Measurements from ENCODE around the gene ZNF296.
"Not testable (repeated sequence)": the region's sequence is repeated elsewhere in the genome, so short reads cannot be mapped to it uniquely, and the experiment has no call there.

The ZNF296 gene

DNA sequence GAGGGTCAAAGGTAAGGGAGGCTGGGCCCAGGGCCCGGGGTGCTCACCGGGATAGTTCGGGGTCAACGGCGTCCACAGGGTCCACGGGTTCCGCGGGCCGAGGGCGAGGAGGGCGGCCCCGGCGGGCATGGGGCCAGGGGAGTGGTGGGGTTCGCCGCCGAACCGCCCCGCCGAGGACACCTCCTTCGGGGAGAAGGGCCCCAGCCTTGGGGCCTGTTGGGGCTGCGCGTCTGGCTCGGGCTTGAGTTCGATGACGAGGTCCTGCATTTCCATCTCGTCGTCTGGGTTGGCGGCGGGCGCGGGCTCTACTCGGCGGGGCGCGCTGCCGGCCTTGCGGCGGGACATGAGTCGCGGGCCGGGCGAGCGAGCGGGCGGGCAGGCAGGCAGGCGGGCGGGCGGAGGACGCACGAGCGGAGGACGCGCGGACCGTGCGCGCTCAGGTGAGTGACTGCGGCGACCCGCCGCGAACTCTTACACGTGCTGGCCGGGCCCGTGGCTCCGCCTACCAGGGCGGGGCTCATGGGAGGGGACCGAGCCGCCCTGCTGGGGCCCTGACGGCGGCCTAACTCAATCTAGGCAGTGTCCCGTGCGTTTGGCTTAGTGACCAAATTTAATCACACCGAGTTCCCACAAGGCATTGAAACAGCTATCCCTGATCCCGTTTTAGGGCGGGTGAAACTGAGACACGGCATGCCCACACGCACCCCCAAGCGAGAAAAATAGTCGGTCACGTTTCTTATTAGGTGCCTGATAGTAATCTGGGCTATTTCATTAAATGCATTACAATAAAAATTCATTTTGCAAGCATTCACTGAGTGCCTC is at the start of gene ZNF296:
Gene ZNF296 (minus strand): TSS at position 450 of the 822 bp plus-strand sequence. CDS start 105 bp downstream, at position 345.
- TF ChIP-seq, protein P1, sequence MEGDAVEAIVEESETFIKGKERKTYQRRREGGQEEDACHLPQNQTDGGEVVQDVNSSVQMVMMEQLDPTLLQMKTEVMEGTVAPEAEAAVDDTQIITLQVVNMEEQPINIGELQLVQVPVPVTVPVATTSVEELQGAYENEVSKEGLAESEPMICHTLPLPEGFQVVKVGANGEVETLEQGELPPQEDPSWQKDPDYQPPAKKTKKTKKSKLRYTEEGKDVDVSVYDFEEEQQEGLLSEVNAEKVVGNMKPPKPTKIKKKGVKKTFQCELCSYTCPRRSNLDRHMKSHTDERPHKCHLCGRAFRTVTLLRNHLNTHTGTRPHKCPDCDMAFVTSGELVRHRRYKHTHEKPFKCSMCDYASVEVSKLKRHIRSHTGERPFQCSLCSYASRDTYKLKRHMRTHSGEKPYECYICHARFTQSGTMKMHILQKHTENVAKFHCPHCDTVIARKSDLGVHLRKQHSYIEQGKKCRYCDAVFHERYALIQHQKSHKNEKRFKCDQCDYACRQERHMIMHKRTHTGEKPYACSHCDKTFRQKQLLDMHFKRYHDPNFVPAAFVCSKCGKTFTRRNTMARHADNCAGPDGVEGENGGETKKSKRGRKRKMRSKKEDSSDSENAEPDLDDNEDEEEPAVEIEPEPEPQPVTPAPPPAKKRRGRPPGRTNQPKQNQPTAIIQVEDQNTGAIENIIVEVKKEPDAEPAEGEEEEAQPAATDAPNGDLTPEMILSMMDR (IDR thresholded peaks at IDR 0.05; ENCODE audit: low read depth, low read length) = no peak
- peak within 1 kb of the TSS; percentile 40 for H3K4me3 ChIP-seq (ENCODE audit: low read depth, low read length)

DNA sequence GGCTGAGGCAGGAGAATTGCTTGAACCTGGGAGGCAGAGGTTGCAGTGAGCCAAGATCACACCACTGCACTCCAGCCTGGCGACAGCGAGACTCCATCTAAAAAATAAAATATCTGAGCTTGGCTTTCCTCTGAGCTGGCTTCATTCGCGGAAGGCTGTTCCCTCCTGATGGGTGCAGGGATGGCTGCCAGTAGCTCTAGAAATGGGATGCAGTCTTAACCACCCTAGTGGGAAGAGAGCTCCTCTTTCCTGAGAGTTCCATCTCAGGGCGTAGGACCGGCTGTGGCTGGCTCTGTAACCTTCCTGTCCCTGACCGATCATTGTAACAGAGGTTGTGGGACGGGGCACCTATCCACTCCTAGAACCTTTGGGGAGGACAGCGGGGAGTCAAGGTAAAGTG is 49.1 kb upstream of the ZNF296 start:
- TF ChIP-seq, protein P1 (IDR thresholded peaks at IDR 0.05; ENCODE audit: low read depth, low read length) = no peak
- H3K4me3 ChIP-seq (ENCODE audit: low read depth, low read length) = no peak overlapping the region

DNA sequence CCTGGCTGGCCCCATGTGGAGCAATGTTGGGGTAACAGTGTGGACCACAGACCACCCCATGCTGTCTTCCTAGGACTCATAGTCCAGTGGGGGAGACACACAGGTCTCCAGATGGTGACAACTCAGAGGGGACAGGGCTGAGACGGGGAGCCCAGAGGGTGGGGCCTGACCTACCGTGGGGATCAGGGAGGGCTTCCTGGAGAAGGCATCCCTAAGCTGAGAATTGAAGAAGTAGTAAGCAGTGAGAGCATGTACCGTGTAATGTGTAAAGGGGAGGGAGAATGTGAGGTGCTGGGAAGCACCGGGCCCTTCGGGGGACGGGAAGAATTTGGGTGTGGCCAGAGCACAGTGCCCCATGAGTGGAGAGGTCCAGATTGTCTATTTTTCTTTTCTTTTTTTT is 47.7 kb upstream of the ZNF296 start:
- H3K4me3 ChIP-seq (ENCODE audit: low read depth, low read length) = no peak overlapping the region
- TF ChIP-seq, protein P1 (IDR thresholded peaks at IDR 0.05; ENCODE audit: low read depth, low read length) = no peak

DNA sequence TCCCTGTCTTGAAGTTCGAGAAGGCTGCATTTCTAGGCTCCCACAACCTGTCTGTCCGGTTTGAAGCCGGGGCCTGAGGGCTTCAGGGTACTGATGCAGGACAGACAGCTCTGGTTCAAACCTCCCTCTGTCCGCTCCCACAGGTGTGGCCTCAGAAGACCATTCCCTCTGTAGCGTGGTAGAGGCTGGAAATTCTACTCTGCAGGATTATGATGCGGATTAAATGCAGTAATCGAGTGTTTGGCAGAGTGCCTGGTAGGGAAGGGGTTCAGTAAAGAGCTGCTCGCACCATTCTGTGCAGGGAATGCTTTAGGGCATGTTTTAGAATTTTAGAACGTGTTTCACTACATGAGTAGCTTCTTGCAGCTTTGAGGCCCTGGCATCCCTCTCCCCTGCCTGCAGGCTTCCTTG is 47.2 kb upstream of the ZNF296 start:
- TF ChIP-seq, protein P1 (IDR thresholded peaks at IDR 0.05; ENCODE audit: low read depth, low read length) = no peak
- no peak overlapping the region for H3K4me3 ChIP-seq (ENCODE audit: low read depth, low read length)

DNA sequence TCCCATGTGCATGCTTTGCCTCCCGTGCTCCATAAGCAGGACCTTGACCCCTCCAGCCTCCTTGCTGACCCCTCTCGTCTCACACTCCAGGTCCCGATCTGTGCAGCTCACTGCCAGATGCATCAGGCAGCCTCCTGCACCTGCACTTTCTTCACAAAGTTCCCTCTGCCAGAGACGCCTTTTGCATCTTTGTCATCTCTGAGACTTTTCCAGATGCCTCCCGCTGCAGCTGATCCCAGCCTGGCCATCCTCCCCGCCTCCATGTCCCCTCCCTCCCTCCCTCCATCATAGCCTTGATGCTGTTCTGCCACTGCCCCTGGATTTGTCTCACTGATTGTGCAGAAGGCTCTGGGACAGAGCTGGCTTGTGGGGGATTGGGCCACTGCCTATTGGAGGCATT is 46.6 kb upstream of the ZNF296 start:
- TF ChIP-seq, protein P1 (IDR thresholded peaks at IDR 0.05; ENCODE audit: low read depth, low read length) = no peak

DNA sequence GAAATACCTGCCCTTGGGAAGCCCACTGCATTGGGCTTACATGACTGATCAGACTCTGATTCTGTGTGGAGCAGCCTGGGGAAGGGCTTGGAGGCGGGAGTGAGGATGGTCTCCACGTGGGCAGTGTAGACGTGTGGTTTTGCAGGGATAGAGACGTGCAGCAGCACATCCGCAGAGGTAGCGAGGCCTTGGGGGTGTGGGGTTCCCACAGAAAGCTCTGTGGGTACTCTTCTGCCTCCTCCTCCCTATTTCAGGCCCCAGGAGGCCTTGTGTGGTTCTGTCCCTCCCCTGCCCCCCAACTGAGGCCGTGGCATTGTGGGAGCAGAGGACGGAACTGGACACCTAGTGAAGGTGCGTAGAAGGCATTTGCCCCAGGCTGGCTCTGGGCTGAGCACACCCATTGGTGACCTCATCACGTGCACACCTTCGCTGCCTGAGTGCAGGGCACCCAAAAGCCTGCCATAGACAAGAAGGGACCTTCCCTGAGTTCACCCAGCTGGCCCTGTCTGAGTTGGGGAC is 45.6 kb upstream of the ZNF296 start:
- H3K4me3 ChIP-seq (ENCODE audit: low read depth, low read length) = no peak overlapping the region
- TF ChIP-seq, protein P1 (IDR thresholded peaks at IDR 0.05; ENCODE audit: low read depth, low read length) = no peak

More for the DNA sequence above, 46.6 kb upstream of the ZNF296 start:
- H3K4me3 ChIP-seq (ENCODE audit: low read depth, low read length) = no peak overlapping the region

DNA sequence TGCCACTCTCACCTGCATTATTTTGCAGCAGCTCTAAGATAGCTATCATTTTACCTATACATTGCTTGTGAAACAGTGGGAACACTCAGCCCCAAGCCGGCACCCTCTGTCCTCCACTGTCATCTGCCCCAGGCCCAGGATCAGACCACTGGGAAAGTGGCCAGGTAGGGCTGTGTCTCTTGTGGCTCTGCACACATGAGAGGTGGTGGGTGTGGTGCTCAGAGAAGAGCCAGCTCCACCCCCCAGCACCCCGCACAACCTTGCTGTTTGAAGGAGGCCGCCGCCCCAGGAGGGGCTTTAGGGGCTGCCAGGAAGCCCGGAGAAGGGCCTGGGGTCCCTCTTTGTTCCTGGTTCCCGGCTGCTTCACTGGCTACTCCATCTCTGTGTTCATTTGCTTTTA is 43.3 kb upstream of the ZNF296 start:
- TF ChIP-seq, protein P1 (IDR thresholded peaks at IDR 0.05; ENCODE audit: low read depth, low read length) = no peak
- no peak overlapping the region for H3K4me3 ChIP-seq (ENCODE audit: low read depth, low read length)

DNA sequence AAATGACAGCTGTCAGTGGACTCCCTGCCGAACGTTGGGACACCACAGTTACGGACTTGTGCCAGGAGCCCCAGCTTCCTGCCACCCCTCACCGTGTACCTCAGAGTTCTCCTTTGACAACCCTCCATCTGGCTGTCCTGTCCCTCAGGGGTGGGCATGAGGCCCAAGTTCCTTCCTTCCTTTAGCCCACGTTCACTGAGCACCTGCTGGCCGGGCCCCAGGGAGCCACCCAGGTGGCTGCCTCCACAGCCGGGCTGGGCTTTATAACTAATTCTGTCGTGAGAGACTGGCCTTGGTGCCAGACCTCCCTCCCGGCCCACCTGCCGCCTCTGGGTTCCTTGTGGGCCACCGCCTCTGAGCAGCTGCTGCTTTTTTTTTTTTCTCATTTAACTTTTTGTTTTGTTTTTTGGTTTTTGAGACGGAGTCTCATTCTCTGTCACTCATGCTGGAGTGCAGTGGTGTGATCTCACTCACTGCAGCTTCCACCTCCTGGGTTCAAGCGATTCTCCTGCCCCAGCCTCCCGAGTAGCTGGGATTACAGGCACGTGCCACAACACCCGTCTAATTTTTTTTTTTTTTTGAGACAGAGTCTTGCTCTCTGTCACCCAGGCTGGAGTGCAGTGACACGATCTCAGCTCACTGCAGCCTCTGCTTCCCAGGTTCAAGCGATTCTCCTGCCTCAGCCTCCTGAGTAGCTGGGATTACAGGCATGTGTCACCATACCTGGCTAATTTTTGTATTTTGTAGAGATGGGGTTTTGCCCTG is 42.5 kb upstream of the ZNF296 start:
- H3K4me3 ChIP-seq (ENCODE audit: low read depth, low read length) = not testable (repeated sequence)

All from WI38 (cell line).